ENCODE data around the gene APOH. TPM values are rescaled to one million over a fixed set of nuclear protein-coding genes. Genes with fewer than 3 reads are reported as not detected.

Gene APOH
- total and polyA plus RNA-seq, 10 donors = 1.2 TPM; not detected in 9

- no peaks in the 10 kb centered on the region for H3K36me3 ChIP-seq
- 63 to 65% (median 63%) methylated on average over 5 of the region's 5 CpGs for whole genome bisulfite sequencing, 5 donors
- no peak for DNase-seq
- H3K4me3 ChIP-seq = no peak overlapping the region
- intact Hi-C loops (cut with DNase I; ENCODE audit: low total_unique reads) = no loop called here
- peaks cover 0 to 14% (median 0%) of the 10 kb centered on the region in 6 donors for H3K4me1 ChIP-seq
- TF ChIP-seq CTCF (IDR thresholded peaks at IDR 0.05 in 8 of 11, conservative IDR thresholded peaks at IDR 0.05 in 3 of 11) (no peak), POLR2AphosphoS5 (IDR thresholded peaks at IDR 0.05) (no peak), POLR2A (IDR thresholded peaks at IDR 0.05) (no peak)
- H3K9me3 ChIP-seq = no peaks in the 10 kb centered on the region
- no peaks in the 10 kb centered on the region for H3K27me3 ChIP-seq (replicated peaks in 1 of 7)
- no peak overlapping the region for H3K27ac ChIP-seq
Observed at GRCh38 chr17:66248285-66248684, 19.1 kb upstream of the APOH start.

GRCh38 chr17:66241839-66242238 is 12.6 kb upstream of the APOH start:
- Histone ChIP-seq H3K4me1 (peaks cover 0 to 9% (median 0%) of the 10 kb centered on the region in 6 donors), H3K9me3 (no peaks in the 10 kb centered on the region), H3K36me3 (no peaks in the 10 kb centered on the region), H3K27ac (no peak overlapping the region), H3K4me3 (no peak overlapping the region), H3K27me3 (replicated peaks in 1 of 7) (no peaks in the 10 kb centered on the region)
- TF ChIP-seq CTCF (IDR thresholded peaks at IDR 0.05 in 8 of 11, conservative IDR thresholded peaks at IDR 0.05 in 3 of 11) = no peak
- TF ChIP-seq POLR2A (IDR thresholded peaks at IDR 0.05) = no peak
- no peak for TF ChIP-seq POLR2AphosphoS5 (IDR thresholded peaks at IDR 0.05)
- DNase-seq = no peak
- 70 to 89% (median 79%) methylated on average over 1 of the region's 1 CpG for WGBS, 5 donors
- intact Hi-C loops (cut with DNase I; ENCODE audit: low total_unique reads) = no loop called here

DNA sequence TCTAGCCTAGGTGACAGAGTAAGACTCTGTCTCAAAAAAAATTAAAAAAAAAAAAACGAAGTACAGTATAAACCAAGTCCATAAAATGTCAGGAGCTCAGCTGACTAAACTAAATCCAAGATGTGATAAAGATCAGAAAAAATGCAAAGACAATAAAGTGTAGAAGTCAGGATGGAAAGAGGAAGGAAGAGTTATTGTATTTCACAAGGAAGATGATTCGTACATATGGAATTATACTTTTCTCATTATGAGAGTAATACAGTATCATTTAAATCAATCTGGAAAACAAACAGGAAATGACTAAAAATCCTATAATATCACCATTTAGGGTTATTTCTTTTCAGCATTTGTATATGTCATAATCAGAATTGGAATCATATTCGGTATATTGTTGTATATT is 11.4 kb upstream of the APOH start:
- Histone ChIP-seq H3K27me3 (replicated peaks in 1 of 7) (no peaks in the 10 kb centered on the region), H3K27ac (no peak overlapping the region), H3K4me1 (no peaks in the 10 kb centered on the region), H3K36me3 (no peaks in the 10 kb centered on the region), H3K4me3 (no peak overlapping the region), H3K9me3 (no peaks in the 10 kb centered on the region)
- no peak for DNase-seq
- intact Hi-C loops (cut with DNase I; ENCODE audit: low total_unique reads) = no loop called here
- TF ChIP-seq POLR2AphosphoS5 (IDR thresholded peaks at IDR 0.05) = no peak
- no peak for TF ChIP-seq POLR2A (IDR thresholded peaks at IDR 0.05)
- no peak for TF ChIP-seq CTCF (IDR thresholded peaks at IDR 0.05 in 8 of 11, conservative IDR thresholded peaks at IDR 0.05 in 3 of 11)
- 49 to 72% (median 57%) methylated on average over 3 of the region's 3 CpGs for WGBS, 5 donors

DNA sequence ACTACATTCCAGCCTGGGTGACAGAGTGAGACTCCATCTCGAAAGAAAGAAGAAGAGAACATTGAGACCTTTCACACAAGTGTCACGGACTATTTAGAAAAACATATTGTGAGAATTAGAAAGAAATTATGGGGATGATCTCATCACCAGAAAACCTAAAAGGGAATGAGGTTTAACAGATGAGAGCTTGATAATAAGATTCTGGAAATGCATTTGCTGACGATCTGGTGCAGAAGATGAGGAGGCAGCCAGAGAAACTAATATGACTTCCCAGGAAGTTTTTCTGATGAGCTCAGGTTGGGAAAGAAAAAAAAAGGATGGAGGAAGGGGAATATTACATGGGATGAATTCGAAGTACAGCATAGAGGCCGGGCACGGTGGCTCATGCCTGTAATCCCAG is 10.8 kb upstream of the APOH start:
- intact Hi-C loops (cut with DNase I; ENCODE audit: low total_unique reads) = no loop called here
- Histone ChIP-seq H3K4me3 (no peak overlapping the region), H3K9me3 (no peaks in the 10 kb centered on the region), H3K27ac (no peak overlapping the region), H3K36me3 (no peaks in the 10 kb centered on the region), H3K27me3 (replicated peaks in 1 of 7) (no peaks in the 10 kb centered on the region), H3K4me1 (no peaks in the 10 kb centered on the region)
- no peak for DNase-seq
- 81 to 94% (median 92%) methylated on average over 6 of the region's 6 CpGs for WGBS, 5 donors
- TF ChIP-seq POLR2AphosphoS5 (IDR thresholded peaks at IDR 0.05) (no peak), POLR2A (IDR thresholded peaks at IDR 0.05) (no peak), CTCF (IDR thresholded peaks at IDR 0.05 in 8 of 11, conservative IDR thresholded peaks at IDR 0.05 in 3 of 11) (no peak)

All from spleen (tissue), 11 donors.